HG03575 (cell line): Measurements from ENCODE around the gene RABEP1.
"Not testable (repeated sequence)": the region's sequence is repeated elsewhere in the genome, so short reads cannot be mapped to it uniquely, and the experiment has no call there.

Source experiments
- ATAC-seq: cut with Tn5 transposase; IDR thresholded peaks from one replicate; pipeline ENCODE4 v1.9.1; 2021; ENCODE audit not compliant: unreplicated experiment, insufficient number of reproducible peaks, low FRiP score; ENCODE audit errors: extremely low read depth

Gene RABEP1

GRCh38 chr17:5281814-5282641 lies at the start of gene RABEP1:
Gene RABEP1 (plus strand): TSS chr17:5282284. CDS start chr17:5282487, 203 bp downstream.
- ATAC-seq, result no peak

DNA sequence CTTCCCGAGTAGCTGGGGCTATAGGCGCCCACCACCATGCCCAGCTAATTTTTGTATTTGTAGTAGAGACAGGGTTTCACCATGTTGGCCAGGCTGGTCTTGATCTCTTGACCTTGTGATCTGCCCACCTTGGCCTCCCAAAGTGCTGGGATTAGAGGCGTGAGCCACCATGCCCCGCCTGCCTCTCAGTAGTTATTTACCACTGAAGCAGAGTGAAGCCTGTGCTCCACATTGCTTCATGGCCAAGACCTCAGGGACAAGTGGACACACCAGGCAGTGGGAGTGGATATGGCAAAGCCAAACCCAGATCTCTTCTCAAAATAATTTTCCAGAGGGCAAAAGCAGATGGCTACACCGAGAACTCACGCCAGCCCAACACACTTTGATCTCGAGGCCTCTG lies 48.6 kb upstream of the RABEP1 start:
- not testable (repeated sequence) for ATAC-seq

DNA sequence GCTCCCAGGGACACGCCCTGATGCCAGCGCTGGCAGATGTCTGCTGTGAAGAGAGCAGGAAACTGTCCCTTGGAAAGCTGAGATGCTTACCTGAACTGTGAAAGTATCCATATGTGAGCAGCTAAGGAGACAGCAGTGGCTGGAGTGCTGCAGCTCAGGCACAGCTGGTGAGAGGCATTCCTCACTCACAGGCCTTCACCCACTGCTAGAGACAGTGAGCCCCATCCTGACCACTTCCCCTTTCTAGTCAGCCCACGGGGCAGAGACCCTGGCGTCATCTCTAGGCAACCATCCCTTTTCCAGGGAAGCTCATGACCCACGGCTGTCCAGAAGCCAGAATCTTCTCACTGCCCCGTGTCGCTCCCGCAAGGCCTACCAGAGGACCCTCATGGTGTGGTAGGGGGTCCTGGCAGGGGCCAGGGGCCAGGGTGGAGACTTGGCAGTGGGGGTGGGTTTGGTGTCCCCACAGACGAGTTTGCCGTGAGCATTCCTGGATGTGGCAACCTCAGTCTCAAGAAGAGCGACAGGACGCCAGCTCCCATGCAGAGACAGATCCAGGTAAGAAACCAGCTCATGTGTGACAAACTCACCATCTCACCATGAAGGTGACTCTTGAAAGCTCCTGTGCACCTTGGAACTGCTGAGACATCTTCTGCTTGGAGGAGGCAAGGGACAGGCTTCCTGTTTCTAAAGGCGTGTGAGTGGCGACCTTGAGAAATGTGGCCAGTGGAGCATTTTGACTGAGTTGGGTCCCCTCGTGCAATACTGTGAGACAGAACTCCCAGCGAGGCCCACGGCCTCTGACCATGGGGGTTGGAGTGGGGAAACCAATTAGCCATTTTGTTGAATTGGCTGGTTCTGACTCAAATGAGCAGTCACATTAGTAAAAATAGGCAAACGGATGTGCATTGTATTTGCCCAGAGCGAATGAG lies 47.2 kb upstream of the RABEP1 start, which contains the start of gene SCIMP:
TSS of gene SCIMP (minus strand) at position 216 of the 932 bp plus-strand sequence. CDS start at position 111, 105 bp downstream.
- ATAC-seq, result no peak

- ATAC-seq, result no peak
These were observed 45.0 kb upstream of the RABEP1 start for GRCh38 chr17:5236938-5237540.

GRCh38 chr17:5237541-5238016 lies 44.5 kb upstream of the RABEP1 start:
- no peak for ATAC-seq

- ATAC-seq, result no peak
These were observed 43.8 kb upstream of the RABEP1 start for GRCh38 chr17:5238333-5238732.

GRCh38 chr17:5239769-5240168 lies 42.3 kb upstream of the RABEP1 start:
- ATAC-seq, result not testable (repeated sequence)

DNA sequence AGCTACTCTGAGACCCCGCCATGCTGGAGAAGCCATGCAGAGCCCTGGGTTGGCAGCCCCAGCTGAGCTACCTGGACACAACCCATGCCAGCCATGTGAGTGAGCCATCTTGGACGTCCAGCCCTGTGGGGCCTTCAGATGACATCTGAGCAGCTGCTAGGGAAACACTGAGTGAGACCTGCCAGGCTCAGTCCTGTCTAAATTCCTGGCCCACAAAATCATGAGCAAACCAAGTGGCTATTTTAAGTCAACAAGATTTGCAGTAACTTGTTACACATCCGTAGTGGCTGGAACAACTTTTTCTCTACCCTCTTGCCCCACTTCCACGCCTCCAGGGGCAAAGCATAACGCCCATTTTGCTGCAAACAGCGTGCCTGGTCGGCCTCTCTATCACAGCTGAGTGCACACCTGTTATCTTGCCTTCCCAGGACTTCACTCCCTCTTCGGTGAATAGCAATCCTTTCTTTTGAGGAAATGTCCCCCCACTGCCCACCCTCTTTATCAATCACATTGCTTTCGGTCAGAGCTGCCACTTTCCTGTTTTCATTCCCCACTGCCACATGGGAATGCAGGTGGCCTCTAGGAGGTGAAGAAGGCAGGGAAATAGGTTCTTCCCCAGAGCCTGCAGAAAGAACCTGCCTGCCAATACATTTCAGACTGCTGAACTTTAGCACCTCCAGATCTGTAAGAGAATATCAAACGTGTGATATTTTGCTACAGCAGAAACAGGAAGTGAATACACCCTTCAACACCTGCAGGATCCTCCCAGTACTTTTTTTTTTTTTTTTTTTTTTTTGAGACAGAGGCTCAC lies 40.0 kb upstream of the RABEP1 start:
- no peak for ATAC-seq

DNA sequence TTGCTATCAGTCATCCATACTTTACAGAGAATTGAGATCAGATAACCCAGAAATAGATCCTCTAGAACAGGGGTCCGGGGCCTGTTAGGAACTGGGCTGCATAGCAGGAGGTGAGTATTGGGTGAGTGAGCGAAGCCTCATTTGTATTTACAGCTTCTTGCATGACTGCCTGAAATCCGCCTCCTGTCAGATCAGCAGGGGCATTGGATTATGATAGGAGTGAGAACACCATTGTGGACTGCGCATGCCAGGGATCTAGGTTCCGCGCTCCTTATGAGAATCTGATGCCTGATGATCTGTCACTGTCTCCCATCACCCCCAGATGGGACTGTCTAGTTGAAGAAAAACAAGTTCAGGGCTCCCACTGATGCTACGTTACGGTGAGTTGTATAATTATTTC lies 34.5 kb upstream of the RABEP1 start:
- no peak for ATAC-seq

DNA sequence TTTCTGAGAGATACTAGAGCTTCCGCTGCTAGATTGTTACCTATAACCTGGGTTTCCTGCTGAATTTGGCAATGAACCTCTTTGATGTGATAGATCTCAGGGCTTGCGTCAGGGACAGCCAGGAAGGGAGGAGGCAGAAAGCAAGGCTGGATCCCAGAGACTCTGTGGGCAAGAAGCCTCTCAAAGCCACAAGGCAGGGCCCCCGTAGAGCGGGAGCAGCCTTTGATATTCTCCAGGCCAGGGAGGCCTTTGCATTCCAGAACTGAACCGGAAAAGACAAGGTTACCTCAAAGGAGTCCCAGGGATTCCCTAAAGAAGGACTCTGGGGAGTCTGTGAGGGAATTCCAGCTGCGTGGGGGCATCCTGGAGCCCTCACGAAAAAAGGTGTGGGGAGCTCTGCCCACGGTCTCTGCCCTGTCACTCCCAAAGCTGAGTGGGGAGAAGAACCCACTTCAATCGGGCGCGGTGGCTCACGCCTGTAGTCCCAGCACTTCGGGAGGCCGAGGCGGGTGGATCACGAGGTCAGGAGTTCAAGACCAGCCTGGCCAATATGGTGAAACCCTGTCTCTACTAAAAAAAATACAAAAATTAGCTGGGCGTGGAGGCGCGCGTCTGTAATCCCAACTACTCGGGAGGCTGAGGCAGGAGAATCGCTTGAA lies 33.1 kb upstream of the RABEP1 start:
- no peak for ATAC-seq

GRCh38 chr17:5249615-5250014 lies 32.5 kb upstream of the RABEP1 start:
- ATAC-seq, result no peak

- ATAC-seq, result no peak
These were observed 27.7 kb upstream of the RABEP1 start for GRCh38 chr17:5254414-5254813.

DNA sequence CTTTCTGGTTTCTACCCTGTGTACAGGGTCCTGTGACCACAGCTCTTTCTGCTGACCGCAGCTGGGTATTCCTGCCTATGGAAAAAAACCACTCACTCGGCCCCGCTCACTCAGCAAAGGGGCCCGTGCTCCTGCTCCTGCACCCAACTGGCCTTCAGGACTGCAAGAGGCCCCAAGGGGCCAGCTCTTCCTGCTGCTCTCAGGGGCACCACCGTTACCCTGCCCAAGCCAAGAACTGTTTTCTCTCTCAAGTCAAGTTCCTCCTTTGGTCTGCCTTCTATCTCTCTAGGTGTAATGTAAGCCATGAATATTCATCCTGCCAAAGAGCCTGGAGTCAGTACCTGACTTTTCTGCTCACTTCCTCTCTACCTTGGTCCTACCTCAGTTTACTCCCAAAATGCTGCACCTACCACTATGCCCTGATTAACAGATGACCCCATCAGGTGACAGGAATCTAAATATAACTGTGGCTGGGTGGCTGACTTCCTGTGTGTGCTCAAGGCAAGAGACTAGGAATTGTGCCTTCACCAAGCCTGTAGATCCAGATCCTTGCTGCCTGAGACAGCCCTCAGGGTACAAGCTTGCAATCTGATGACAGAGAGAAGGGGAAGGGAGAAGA lies 27.1 kb upstream of the RABEP1 start:
- ATAC-seq, result no peak

DNA sequence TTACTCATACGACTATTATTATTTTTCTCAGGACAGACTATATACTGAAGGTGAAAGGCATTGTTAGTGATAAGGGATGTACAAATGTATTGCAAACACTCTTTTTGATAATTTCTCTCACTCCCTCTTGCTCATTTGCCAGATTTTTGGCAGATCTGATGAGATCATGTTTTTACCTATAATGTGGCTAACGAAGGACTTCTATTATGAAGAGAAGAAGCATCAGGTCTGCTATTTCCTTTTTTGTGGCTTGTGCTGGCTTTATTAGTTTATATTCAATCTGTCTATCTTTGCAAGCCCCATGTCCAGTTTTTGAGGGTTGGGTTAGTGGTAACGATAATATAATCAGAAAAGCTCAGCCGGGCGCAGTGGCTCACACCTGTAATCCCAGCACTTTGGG lies 25.0 kb upstream of the RABEP1 start:
- ATAC-seq, result no peak

DNA sequence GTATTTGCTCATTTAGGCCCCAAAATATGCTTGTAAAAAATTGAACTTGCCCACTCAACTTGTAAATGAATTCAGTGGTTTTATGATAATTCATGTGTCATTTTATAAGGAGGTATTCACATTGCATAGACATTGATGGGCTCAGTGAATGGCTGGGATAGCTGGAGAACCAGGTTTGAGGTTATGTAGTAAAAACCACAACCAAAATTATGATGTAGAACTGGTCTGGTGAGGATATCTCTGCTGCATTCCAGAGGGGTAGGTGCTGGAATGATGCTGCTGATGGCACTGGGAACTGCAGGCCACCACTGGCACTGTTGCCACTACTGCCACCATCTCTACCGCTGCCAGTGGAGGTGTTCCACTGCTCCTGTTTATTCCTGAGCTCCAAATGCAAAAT lies 21.5 kb upstream of the RABEP1 start:
- ATAC-seq, result no peak

DNA sequence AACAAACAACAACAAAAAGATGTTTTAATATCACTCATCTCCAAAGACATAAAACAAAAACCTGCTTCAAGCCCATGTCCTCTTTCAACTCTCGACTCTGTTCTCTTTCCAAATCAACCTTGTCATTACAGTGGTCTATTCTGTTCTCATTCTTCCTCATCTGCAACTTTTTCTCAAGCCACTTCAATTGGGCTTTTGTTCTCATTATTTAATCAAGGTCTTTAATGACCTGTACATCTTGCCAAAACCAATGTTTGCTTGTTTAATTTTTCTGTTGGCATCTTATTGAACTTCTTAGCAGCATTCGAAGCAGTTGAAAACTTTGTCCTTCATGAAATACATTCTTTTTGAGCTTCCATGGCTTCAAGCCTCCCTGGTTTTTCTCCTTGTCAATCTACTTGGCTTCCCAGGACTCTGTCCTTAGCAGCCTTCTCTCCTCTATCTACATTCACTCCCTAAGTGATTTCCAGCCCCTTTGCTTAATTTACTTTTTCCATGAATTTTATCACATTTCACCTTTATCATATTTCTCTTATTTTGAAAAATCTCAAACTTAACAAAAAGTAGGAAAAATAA lies 19.6 kb upstream of the RABEP1 start:
- ATAC-seq, result no peak

- ATAC-seq, result no peak
These were observed 18.6 kb upstream of the RABEP1 start for GRCh38 chr17:5263441-5263840.
